ENCODE results near the gene THSD7A.

DNA sequence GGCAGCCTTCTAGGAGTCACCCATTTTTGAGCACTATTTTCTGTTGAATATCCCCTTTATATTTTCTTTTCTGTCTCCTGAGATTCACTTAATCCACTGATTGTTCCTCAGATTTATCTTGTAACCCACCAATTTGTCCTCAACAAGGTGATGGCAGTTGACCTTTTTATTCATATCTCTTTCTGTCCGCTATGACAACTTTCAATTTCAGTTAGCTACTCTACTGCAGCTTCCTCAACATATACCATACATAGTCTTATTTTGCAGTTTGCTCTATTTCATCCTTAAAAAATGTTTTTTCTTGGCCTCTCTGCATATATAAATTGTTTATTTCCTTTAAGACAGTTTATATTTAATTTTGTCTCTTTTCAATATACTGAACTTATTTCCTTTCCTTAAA, 101.3 kb downstream of the THSD7A start:
- TF ChIP-seq, protein P1, sequence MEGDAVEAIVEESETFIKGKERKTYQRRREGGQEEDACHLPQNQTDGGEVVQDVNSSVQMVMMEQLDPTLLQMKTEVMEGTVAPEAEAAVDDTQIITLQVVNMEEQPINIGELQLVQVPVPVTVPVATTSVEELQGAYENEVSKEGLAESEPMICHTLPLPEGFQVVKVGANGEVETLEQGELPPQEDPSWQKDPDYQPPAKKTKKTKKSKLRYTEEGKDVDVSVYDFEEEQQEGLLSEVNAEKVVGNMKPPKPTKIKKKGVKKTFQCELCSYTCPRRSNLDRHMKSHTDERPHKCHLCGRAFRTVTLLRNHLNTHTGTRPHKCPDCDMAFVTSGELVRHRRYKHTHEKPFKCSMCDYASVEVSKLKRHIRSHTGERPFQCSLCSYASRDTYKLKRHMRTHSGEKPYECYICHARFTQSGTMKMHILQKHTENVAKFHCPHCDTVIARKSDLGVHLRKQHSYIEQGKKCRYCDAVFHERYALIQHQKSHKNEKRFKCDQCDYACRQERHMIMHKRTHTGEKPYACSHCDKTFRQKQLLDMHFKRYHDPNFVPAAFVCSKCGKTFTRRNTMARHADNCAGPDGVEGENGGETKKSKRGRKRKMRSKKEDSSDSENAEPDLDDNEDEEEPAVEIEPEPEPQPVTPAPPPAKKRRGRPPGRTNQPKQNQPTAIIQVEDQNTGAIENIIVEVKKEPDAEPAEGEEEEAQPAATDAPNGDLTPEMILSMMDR (IDR thresholded peaks at IDR 0.05; ENCODE audit: control extremely low read depth in 1 of 3, insufficient read depth in 1 of 3, low read depth in 1 of 3, low read length in 3 of 3) = no peak
- TF ChIP-seq POLR2A (IDR thresholded peaks at IDR 0.05; ENCODE audit: control extremely low read depth in 1 of 2, low read depth in 2 of 2, low read length in 2 of 2) (no peak), EZH2 (IDR thresholded peaks at IDR 0.05; ENCODE audit: low read depth, low read length, severe bottlenecking) (no peak), JUND (IDR thresholded peaks at IDR 0.05; ENCODE audit: low read length) (no peak), BACH1 (IDR thresholded peaks at IDR 0.05; ENCODE audit: low read length) (no peak), ZNF274 (IDR thresholded peaks at IDR 0.05; ENCODE audit: borderline replicate concordance, extremely low read depth, low read length) (no peak), CHD1 (IDR thresholded peaks at IDR 0.05; ENCODE audit: low read depth, low read length) (no peak), SIX5 (IDR thresholded peaks at IDR 0.05; ENCODE audit: low read depth, low read length) (no peak), CEBPB (IDR thresholded peaks at IDR 0.05; ENCODE audit: low read depth, low read length) (no peak), GABPA (IDR thresholded peaks at IDR 0.05; ENCODE audit: borderline replicate concordance, insufficient read depth, low read length) (no peak), SRF (IDR thresholded peaks at IDR 0.05; ENCODE audit: low read depth, low read length) (no peak), NRF1 (IDR thresholded peaks at IDR 0.05; ENCODE audit: low read depth, low read length) (no peak)
- TF ChIP-seq, protein P2, sequence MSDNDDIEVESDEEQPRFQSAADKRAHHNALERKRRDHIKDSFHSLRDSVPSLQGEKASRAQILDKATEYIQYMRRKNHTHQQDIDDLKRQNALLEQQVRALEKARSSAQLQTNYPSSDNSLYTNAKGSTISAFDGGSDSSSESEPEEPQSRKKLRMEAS (IDR thresholded peaks at IDR 0.05) = no peak
- TF ChIP-seq, protein P3, sequence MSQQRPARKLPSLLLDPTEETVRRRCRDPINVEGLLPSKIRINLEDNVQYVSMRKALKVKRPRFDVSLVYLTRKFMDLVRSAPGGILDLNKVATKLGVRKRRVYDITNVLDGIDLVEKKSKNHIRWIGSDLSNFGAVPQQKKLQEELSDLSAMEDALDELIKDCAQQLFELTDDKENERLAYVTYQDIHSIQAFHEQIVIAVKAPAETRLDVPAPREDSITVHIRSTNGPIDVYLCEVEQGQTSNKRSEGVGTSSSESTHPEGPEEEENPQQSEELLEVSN (IDR thresholded peaks at IDR 0.05) = no peak

Measured in H1 (cell line).